ENCODE measurements around the gene UNC5B.

DNA sequence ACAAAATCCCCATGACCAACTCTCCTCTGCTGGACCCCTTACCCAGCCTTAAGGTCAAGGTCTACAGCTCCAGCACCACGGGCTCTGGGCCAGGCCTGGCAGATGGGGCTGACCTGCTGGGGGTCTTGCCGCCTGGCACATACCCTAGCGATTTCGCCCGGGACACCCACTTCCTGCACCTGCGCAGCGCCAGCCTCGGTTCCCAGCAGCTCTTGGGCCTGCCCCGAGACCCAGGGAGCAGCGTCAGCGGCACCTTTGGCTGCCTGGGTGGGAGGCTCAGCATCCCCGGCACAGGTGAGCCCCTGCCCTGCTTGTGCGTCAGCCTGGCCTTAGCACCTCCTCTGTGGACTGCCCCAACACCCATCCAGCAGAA, 79.1 kb downstream of the UNC5B start:
- TF ChIP-seq GATA2 (IDR thresholded peaks at IDR 0.05; ENCODE audit: low read depth, low read length) (no peak), GATA3 (IDR thresholded peaks at IDR 0.05; ENCODE audit: low read depth, low read length) (no peak)

Data from SH-SY5Y (cell line).